HG03442 (cell line): ENCODE data around the gene BMP2.

Source experiments
- ATAC-seq: cut with Tn5 transposase; IDR thresholded peaks from one replicate; pipeline ENCODE4 v1.9.1; 2021; ENCODE audit warnings: mild to moderate bottlenecking, moderate library complexity; ENCODE audit not compliant: unreplicated experiment

The BMP2 gene

DNA sequence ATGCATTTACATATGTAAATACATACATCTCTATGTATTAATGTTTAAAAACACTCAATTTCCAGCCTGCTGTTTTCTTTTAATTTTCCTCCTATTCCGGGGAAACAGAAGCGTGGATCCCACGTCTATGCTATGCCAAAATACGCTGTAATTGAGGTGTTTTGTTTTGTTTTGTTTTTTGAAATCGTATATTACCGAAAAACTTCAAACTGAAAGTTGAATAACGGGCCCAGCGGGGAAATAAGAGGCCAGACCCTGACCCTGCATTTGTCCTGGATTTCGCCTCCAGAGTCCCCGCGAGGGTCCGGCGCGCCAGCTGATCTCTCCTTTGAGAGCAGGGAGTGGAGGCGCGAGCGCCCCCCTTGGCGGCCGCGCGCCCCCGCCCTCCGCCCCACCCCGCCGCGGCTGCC is 355 bp upstream of the BMP2 start:
- no peak for ATAC-seq

DNA sequence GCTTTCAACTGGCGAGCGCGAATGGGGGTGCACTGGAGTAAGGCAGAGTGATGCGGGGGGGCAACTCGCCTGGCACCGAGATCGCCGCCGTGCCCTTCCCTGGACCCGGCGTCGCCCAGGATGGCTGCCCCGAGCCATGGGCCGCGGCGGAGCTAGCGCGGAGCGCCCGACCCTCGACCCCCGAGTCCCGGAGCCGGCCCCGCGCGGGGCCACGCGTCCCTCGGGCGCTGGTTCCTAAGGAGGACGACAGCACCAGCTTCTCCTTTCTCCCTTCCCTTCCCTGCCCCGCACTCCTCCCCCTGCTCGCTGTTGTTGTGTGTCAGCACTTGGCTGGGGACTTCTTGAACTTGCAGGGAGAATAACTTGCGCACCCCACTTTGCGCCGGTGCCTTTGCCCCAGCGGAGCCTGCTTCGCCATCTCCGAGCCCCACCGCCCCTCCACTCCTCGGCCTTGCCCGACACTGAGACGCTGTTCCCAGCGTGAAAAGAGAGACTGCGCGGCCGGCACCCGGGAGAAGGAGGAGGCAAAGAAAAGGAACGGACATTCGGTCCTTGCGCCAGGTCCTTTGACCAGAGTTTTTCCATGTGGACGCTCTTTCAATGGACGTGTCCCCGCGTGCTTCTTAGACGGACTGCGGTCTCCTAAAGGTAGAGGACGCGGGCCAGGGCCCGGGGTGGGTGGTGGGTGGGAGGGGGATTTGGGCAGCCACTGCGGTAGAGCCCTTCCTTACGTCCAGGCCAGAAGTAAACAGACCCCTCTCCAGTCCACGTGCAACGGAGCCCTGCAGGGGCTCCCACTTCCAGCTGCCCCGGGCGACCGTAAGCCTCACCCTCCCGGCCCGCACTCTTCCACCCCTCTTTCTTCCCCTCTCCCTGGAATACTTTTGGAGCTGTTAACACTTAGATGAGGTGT is 998 bp downstream of the BMP2 start:
- no peak for ATAC-seq

DNA sequence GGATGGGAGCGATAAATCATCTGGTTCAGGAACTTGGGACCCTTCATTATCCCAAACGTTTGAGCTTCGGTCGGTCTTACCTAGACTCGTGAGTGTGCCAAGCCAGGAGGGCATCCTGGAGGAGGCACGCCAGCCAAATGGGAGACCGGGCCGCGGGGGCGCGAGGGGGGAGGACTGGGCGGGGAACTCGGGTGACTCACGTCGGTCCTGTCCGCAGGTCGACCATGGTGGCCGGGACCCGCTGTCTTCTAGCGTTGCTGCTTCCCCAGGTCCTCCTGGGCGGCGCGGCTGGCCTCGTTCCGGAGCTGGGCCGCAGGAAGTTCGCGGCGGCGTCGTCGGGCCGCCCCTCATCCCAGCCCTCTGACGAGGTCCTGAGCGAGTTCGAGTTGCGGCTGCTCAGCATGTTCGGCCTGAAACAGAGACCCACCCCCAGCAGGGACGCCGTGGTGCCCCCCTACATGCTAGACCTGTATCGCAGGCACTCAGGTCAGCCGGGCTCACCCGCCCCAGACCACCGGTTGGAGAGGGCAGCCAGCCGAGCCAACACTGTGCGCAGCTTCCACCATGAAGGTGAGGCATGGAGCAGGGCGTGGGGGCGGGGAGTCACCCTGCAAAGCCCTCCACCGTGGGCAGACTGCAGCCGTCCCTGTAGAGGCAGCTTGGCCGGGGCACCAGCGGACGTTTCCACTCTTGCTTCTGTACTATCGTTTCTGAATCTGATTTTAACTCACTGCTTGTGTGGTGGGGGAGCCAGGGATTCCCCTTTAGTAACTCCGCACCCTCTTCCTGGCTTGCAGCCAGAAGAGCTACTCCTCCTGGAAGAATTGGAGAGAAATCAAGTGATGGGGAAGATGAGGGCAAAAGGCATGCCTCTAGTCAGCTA is 2.7 kb downstream of the BMP2 start:
- ATAC-seq = no peak

DNA sequence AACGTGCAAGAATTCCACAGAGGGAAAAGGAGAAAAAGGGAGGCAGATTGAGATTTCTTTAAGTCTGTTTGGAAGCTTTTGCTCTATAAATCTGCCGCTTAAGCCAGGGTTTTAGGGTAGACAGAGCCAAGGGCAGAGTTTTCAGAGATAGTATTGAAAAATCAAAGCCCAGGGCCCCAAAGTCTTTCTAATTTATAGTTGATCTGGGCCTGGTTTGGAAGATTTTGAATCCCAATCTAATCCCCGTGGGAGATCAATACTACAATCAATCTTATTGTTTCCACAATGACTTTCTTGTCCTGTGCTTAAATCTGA is 3.3 kb downstream of the BMP2 start:
- no peak for ATAC-seq

DNA sequence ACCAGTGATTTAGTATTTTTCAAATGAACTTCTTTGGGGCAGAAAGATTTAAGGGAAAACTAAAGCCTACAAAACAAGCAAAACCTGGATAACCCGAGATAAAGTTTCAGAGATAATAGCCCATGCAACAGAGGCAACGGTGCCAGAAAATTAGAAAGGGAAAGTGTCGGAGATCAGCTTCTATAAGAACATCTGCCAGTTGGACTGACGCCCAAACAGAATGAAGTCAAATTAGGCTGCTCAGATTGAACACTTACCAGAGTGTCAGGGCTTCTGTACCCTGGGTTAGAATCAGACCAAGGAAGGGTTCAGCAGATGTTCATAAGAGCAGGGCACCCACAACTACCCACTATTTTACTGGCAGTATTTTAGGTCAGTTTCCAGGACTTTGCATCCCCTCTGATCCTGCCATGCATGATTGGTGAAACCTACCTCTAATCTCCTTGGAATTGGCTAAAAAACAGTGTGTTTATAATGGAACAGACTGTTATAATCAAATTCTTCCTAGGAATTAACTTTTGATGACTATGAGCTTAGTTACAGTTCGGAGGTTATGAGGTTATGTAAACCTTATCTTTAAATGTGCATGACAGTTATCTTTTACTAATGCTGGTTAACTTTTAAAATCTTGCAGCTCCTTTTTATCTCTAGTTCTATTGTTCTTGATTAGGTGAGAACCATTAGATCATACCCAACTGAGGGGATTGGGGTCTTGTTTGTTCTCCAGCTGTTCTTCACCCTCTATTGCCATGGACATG is 13.1 kb downstream of the BMP2 start:
- no peak for ATAC-seq

DNA sequence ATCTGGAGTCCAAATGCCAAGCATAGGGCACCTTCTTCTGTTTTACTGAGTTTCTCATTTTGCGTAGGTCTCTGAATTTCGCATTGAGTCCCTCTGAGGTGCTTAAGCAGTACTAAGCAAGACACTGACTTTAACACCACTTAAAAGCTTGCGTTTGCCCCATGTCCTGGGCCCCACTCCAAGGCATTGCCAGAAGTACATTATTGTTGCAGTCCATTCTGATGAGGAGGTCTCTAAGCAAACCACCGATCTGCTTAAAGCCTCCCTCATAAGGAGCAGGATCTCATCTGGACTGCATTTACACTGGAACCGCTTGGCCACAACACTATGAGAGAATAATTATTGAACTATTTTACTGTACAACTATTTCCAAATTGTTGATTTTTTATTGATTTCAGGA is 16.3 kb downstream of the BMP2 start:
- ATAC-seq = no peak

DNA sequence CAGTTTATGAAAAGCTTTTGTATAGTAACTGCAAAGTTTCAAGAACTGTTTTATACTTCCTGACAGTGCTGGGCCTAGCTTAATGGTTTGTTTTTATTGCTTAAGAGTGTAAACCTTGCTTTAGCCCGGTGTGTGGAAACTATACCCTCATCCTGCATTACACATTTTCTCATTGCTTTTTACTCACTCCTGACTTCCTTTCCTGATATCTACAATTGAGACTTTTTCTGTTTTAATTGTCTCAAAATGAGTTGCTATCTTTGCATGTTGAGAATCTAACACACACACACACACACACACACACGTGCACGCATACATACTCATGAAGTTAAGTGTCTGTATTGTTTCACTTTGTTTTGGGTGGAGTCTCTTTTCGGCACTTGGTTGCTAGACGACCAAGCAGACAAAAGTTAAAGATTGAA is 16.7 kb downstream of the BMP2 start:
- ATAC-seq = no peak

DNA sequence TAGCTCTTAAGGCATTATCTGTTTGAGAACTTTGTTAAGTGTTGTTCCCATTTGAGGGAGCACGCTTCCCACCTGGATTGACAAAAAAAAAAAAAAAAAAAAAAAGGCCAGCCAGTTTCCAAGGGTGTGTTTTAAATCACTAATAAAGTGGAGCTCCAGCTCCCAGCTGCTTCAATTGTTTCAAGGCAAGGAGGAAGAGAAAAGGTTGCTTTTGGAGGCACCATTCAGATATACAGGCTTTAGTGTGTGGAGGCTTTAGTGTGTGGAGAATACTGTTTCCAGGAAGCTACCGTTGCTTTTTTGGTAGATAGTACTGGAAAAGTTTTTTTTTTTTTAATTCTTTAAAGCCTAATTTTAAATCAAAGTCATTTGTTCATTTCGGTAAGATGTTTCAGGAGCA is 17.3 kb downstream of the BMP2 start:
- ATAC-seq = no peak

DNA sequence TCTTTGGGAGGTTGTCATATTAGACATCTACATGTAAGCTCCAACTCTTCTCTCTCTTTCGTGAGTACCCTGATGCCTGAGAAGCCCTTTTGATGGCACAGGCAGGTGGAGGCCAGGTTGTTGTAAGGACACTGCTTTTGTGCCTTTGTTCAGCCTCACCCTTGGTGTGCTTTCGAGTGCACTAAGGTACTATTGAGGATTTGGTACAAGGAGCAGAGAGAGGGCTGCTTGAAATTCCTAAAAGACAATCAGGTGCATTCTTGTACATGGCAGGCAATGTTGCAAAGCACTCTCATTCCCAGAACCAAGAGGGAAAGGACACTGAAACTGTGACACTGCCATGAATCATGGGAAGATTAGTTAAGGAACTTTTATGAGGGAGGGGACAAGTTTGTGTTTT is 19.1 kb downstream of the BMP2 start:
- ATAC-seq = no peak

DNA sequence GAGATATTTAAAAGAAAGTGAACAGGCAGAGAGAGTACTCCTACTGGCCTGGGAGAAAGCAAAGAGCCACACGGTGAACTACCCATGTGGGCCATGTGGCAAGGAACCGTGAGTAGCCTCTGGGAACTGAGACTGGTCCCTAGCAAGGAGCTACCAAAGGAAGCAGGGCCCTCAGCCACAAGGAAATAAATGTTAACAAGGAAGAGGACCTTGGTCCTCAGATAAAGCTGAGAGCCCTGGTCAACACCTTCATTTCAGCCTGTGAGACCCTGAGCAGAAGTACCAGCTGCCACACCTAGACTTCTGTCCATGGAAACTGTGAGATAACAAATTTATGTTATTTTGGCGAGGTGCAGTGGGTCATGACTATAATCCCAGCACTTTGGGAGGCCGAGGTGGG is 25.3 kb downstream of the BMP2 start:
- ATAC-seq = no peak

DNA sequence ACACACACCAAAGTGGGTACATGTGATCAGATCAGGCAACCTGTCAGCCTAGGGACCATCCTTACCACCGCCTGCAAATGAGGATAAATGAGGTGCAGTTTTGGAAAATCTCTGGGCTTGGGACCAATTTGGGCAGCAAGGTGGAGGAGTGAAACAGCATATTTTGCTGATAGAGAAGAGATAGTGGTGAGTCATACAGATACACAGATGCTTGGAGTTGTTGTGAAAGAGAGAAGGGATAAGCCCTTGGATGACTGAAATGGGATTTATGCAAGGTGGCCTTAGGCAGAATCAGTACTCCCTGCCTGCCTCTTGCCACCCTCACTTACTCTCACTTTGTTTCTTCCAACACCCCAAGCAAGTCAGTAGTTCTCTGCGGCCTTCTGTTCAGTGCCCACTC is 34.7 kb downstream of the BMP2 start:
- ATAC-seq = no peak

DNA sequence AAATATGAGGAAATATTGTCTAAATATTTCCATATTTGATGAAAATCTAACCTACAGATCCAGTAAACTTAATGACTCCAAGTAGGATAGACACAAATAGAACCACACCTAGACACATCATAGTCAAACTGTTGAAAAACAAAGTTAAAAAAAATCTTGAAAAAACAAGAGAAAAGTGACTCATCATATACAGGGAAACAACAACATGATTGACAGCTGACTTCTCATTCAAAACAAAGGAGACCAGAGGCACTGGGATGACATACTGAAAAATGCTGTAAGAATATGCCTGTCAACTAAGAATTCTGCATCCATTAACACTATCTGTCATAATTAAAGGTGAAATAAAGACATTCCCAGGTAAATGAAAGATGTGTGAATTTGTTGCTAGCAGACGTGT is 38.8 kb downstream of the BMP2 start:
- ATAC-seq = no peak

DNA sequence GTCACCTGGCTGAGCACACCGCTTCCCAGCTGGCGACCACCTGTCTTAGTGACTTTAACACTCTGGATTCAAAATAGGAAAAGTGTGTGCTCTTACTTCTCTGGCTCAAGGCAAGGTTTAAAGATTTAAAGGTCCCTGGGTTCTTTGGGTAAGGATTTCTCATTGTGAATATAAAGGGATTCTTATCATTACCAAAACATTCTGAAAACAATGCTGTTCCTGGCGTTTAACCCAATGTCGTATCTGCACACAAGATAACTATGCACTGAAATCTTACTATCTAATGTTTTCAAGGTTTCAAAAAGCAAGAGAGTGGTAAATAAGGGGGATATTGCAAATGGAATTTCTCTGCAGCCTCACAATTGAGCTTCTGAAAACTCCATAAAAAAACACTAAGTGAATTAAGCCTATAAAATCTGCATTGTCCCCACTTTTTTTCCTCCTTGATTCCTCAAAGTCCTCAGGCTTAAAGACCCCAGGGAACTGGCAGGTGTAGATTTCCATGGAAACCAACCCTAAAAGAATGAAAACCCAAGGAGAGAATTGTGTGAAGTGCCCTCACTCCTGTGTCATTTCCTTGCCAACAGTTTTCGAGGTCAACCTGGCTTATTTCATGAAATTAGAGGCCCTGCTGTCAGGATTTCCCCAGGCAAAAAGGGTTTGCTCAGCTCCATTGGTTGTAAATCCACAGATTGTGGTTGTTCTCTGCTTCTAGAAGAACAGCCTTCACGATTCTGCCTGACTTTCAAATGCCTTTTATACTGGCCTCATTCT is 44.0 kb downstream of the BMP2 start:
- no peak for ATAC-seq

DNA sequence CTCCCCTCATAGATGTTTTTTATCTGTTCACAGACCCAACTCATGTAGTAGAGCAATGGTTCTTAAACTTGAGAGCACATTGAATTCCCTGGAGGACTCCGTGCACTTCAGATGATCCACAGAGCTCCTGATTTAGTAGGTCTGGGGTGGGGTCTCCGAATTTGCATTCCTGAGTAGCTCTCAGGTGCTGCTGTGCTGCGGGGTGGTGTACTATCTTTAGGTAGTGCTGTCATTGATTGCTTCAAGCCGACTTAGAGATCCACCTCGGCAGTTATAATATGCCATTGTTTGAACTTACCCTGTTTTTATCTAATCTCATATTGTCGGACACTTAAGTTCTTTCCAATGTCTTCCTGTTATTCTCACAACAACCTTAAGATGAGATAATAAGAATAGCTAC is 45.0 kb downstream of the BMP2 start:
- no peak for ATAC-seq

DNA sequence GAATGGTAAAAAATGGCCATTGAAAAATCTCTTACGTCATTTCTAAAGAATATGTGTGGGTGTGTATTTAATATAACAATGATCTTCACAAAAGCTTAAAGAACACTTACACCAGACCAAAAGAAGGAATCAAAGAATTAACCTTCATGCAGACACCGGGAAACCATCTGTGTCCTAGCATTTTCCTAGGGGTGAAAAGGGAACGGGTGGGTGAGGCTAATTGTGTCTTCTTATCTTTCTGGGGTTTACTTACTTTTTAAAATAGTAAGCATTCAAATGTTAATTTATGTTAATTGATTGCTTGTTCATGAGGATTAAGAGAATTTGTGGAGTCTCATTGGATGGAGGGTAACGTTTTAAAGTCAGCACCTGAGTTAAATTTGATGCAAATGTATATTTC is 47.5 kb downstream of the BMP2 start:
- no peak for ATAC-seq

DNA sequence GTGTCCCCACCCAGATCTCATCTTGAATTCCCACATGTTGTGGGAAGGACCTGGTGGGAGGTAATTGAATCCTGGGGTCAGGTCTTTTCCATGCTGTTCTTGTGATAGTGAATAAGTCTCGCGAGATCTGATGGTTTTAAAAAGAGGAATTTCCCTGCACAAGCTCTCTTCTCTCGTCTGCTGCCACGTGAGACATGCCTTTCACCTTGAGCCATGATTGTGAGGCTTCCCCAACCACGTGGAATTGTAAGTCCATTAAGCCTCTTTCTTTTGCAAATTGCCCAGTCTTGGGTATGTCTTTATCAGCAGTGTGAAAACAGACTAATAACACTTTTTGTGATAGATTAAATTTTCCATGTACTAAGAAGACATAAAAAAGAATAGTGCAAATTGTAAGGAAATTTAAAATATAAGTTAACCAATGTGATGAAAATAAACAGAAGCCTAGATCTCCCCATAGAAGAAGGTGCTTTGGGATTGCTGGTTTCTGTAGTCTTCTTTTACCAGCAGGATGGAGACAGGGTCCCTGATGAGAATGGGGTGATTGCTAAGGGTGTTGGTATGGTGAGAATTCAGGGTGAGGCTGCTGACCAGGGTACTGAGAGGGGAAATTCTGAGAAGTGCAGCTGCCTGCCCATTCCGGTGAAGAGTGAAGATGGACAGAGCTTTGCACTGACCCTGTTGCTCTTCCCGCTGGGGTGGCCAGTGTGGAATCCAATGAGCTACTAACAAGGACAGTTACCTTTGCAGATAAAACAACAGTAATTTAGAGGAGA is 50.7 kb downstream of the BMP2 start:
- ATAC-seq = no peak

DNA sequence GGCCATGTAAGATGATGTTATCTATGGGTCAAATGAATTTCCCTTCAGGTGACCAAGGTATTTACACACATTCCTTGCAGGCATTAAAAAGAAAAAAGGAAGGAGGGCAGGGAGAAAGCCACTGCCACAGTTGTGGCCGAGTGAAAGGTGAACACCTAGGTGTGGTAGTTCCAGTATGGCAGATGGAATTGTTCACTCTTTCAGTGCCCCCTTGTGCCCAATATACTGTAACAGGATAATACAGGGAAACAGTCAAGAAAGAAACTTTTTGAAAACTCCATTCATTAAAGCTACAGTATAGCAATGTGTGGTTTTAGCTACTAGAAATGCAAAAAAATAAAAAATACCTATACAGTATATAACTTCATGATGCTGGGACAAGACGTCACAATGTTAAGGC is 52.1 kb downstream of the BMP2 start:
- no peak for ATAC-seq

DNA sequence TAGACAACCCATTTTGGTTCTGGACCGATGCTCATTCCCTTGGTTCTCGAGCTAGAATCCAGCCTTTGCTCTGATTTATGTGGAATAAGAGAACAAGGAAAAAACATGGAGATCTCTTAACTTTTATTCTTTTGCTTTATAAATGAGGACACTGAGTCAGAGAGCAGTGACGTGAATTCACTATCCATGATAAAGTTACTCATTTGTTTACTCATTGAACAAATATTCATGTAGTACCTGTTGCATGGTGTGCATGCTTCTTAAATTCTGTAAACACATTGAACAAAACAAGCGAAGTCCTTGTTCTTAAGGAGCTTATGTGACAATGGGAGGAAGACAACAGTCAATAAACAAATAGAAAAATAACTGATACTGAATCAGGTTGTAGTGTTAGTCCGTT is 56.9 kb downstream of the BMP2 start:
- no peak for ATAC-seq

DNA sequence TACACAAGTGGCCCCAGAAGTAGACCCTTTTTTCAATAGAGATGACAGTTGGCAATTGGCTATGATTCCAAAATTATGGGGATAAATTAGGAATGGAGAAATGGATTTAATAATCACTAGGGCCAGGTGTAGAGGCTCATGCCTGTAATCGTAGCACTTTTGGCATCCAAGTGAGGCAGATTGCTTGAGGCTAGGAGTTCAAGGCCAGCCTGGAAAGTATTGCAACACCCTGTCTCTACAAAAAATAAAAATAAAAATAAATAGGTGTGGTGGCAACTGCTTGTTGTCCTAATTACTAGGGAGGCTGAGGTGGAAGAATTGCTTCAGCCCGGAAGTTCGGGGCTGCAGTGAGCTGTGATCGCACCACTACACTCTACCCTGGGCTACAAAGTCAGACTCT is 60.0 kb downstream of the BMP2 start:
- ATAC-seq = no peak
